GM21737 (cell line): ENCODE measurements around the gene CCDC43.
"Not testable (repeated sequence)": the region's sequence is repeated elsewhere in the genome, so short reads cannot be mapped to it uniquely, and the experiment has no call there.

Source experiments
- ATAC-seq: cut with Tn5 transposase; IDR thresholded peaks from one replicate; pipeline ENCODE4 v1.9.1; 2021; ENCODE audit warnings: mild to moderate bottlenecking, moderate library complexity; ENCODE audit not compliant: unreplicated experiment

Gene CCDC43

GRCh38 chr17:44689477-44690217 is at the start of gene CCDC43:
Gene CCDC43, minus strand, starts transcription at chr17:44689776. Its CDS starts 23 bp downstream, at chr17:44689753.
- peak; percentile 92 for ATAC-seq

- no peak for ATAC-seq
Measured at GRCh38 chr17:44738214-44738906, 48.8 kb upstream of the CCDC43 start.

GRCh38 chr17:44736551-44737240 is 47.1 kb upstream of the CCDC43 start:
- ATAC-seq: no peak

- no peak for ATAC-seq
Measured at GRCh38 chr17:44734272-44734671, 44.7 kb upstream of the CCDC43 start.

GRCh38 chr17:44733753-44734152 is 44.2 kb upstream of the CCDC43 start:
- ATAC-seq: no peak

- ATAC-seq: not testable (repeated sequence)
Measured at GRCh38 chr17:44726121-44726520, 36.5 kb upstream of the CCDC43 start.

GRCh38 chr17:44722254-44722653 is 32.7 kb upstream of the CCDC43 start:
- ATAC-seq: no peak

- ATAC-seq: no peak
Measured at GRCh38 chr17:44719444-44719843, 29.9 kb upstream of the CCDC43 start.

- peak; percentile 69 for ATAC-seq
Measured at GRCh38 chr17:44708401-44709263, 19.1 kb upstream of the CCDC43 start, which contains the start of gene DBF4B. Gene DBF4B, plus strand, starts transcription at chr17:44708665. Its CDS starts 156 bp downstream, at chr17:44708821.

- no peak for ATAC-seq
Measured at GRCh38 chr17:44707755-44708400, 18.3 kb upstream of the CCDC43 start.

- ATAC-seq: not testable (repeated sequence)
Measured at GRCh38 chr17:44700288-44700687, 10.7 kb upstream of the CCDC43 start.

GRCh38 chr17:44693609-44694008 is 4.0 kb upstream of the CCDC43 start:
- ATAC-seq: no peak

- ATAC-seq: not testable (repeated sequence)
Measured at GRCh38 chr17:44690746-44691306, 1.2 kb upstream of the CCDC43 start.

- ATAC-seq: no peak
Measured at GRCh38 chr17:44688675-44689476, 700 bp downstream of the CCDC43 start.

- no peak for ATAC-seq
Measured at GRCh38 chr17:44688200-44688599, 1.4 kb downstream of the CCDC43 start.

GRCh38 chr17:44687756-44688155 is 1.8 kb downstream of the CCDC43 start:
- ATAC-seq: no peak

GRCh38 chr17:44683303-44683702 is 6.3 kb downstream of the CCDC43 start:
- not testable (repeated sequence) for ATAC-seq

GRCh38 chr17:44677136-44677535 is 12.4 kb downstream of the CCDC43 start:
- no peak for ATAC-seq

- ATAC-seq: no peak
Measured at GRCh38 chr17:44673893-44674292, 15.7 kb downstream of the CCDC43 start.
